HUES6 (cell line): ENCODE results near the gene PPP2R5A.
"Not testable (repeated sequence)": the region's sequence is repeated elsewhere in the genome, so short reads cannot be mapped to it uniquely, and the experiment has no call there.

Source experiments
- H3K27ac ChIP-seq: 2 replicates; pipeline ENCODE4 v1.7.0; 2013; ENCODE audit warnings: low read depth, mild to moderate bottlenecking, low read length, inconsistent platforms
- H3K27me3 ChIP-seq: 2 replicates; pipeline ENCODE4 v1.6.1; 2013; ENCODE audit warnings: low read length; ENCODE audit not compliant: control insufficient read depth, insufficient read depth
- H3K36me3 ChIP-seq: 2 replicates; pipeline ENCODE4 v1.6.1; 2013; ENCODE audit warnings: low read length; ENCODE audit not compliant: control insufficient read depth, insufficient read depth
- H3K4me1 ChIP-seq: 2 replicates; pipeline ENCODE4 v1.6.1; 2013; ENCODE audit warnings: low read length; ENCODE audit not compliant: control insufficient read depth, insufficient read depth
- H3K4me3 ChIP-seq: 2 replicates; pipeline ENCODE4 v1.5.1; 2013; ENCODE audit warnings: low read depth, low read length
- H3K9ac ChIP-seq: one replicate; pipeline ENCODE4 v1.6.1; 2013; ENCODE audit warnings: mild to moderate bottlenecking, low read length
- H3K9me3 ChIP-seq: 2 replicates; pipeline ENCODE4 v1.6.1; 2013; ENCODE audit warnings: low read depth, low read length; ENCODE audit not compliant: control insufficient read depth, insufficient read depth

Gene PPP2R5A

DNA sequence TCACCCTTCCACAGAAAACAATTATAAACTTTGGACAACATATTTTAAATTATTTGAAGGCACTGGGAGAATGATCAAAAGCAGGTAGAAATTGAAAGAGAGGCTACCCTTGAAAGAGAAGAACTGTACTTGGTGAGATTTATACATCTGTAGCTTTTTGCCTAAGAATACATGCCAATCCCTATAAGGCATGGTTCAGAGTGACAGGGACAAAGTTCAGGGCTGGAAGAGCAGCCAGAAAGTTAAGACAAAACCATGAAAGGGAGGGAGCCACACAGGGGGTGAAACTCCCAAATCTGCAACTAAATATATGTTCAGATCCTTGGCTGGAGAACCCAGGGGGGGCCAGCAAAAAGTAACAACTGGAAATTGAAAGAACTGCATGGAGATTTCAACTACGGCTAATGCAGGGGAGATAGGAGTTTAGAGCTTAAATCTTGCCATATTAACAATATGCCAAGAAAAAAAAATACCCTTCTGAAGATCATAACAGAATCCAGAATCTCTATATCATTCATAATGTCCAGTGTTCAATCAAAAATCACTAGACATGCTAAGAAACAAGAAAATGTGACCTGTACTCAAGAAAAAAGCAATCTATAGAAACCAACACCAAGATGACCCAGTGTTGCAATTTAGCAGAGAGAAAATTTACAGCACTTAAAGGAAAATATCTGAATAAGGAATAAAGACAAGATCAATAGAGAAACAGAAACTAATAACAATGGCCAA is 103.9 kb downstream of the PPP2R5A start:
- Histone ChIP-seq H3K9me3 (peaks cover 10% of the 10 kb centered on the region), H3K9ac (no peak overlapping the region), H3K27ac (no peak overlapping the region), H3K4me3 (no peak overlapping the region), H3K36me3 (peaks cover 38% of the 10 kb centered on the region), H3K27me3 (no peaks in the 10 kb centered on the region), H3K4me1 (no peaks in the 10 kb centered on the region)

GRCh38 chr1:212395678-212396437 is 110.6 kb downstream of the PPP2R5A start:
- Histone ChIP-seq H3K36me3 (peaks cover 26% of the 10 kb centered on the region), H3K9me3 (peaks cover 23% of the 10 kb centered on the region)
- H3K4me1 ChIP-seq, H3K27ac ChIP-seq, H3K9ac ChIP-seq, H3K27me3 ChIP-seq, H3K4me3 ChIP-seq: not testable (repeated sequence)

DNA sequence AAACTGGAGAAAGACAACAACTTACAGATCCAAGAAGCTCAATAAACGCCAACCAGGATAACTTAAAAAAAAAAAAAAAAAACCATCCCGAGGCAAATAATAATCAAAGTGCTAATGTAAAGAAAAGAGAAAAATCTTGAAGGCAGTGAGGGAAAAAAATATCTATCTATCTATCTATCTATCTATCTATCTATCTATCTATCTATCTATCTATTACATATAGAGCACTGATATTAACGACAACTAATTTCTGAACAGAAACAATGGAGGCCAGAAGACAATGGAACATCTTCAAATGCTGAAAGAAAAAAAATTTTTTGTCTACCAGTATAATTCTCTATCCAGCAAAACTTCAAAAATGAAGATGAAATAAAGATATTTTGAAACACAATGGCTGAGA is 111.4 kb downstream of the PPP2R5A start:
- no peak overlapping the region for H3K4me3 ChIP-seq
- H3K9ac ChIP-seq, result no peak overlapping the region
- H3K27ac ChIP-seq, result no peak overlapping the region
- peaks cover 20% of the 10 kb centered on the region for H3K9me3 ChIP-seq
- H3K36me3 ChIP-seq, result peaks cover 29% of the 10 kb centered on the region
- H3K4me1 ChIP-seq, result no peaks in the 10 kb centered on the region
- no peaks in the 10 kb centered on the region for H3K27me3 ChIP-seq

DNA sequence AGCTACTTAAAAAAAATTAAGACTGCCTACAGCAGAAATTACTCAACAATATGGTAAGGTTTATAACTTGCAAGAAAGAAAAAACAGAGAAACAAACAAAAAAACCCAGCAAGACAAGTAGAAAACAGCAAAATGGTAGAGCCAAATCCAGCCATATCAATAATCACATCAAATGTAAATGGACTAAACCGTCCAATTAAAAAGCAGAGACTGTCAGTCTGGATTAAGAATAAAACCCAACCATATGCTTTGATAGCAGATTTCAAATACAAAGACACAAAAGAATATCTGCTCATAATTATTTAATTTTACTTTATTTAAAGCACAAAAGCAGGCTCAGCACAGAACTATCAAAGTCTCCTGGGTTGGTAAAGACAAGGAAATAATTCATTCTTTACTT is 112.0 kb downstream of the PPP2R5A start:
- peaks cover 20% of the 10 kb centered on the region for H3K9me3 ChIP-seq
- H3K4me3 ChIP-seq, result no peak overlapping the region
- no peak overlapping the region for H3K9ac ChIP-seq

GRCh38 chr1:212401042-212401441 is 115.8 kb downstream of the PPP2R5A start:
- no peaks in the 10 kb centered on the region for H3K4me1 ChIP-seq
- no peaks in the 10 kb centered on the region for H3K27me3 ChIP-seq
- no peak overlapping the region for H3K27ac ChIP-seq
- peaks cover 19% of the 10 kb centered on the region for H3K9me3 ChIP-seq
- H3K9ac ChIP-seq, result no peak overlapping the region
- peaks cover 56% of the 10 kb centered on the region for H3K36me3 ChIP-seq
- H3K4me3 ChIP-seq, result no peak overlapping the region

More for the DNA sequence above, 112.0 kb downstream of the PPP2R5A start:
- Histone ChIP-seq H3K36me3 (peaks cover 32% of the 10 kb centered on the region), H3K27me3 (no peaks in the 10 kb centered on the region), H3K4me1 (no peaks in the 10 kb centered on the region), H3K27ac (no peak overlapping the region)

- Histone ChIP-seq H3K4me1 (no peaks in the 10 kb centered on the region), H3K27ac (no peak overlapping the region), H3K36me3 (peaks cover 64% of the 10 kb centered on the region), H3K9ac (no peak overlapping the region), H3K9me3 (peaks cover 16% of the 10 kb centered on the region), H3K4me3 (no peak overlapping the region), H3K27me3 (no peaks in the 10 kb centered on the region)
Measured at GRCh38 chr1:212401838-212402582, 116.8 kb downstream of the PPP2R5A start.

- Histone ChIP-seq H3K4me3 (no peak overlapping the region), H3K9ac (no peak overlapping the region), H3K9me3 (peaks cover 8% of the 10 kb centered on the region), H3K27me3 (no peaks in the 10 kb centered on the region), H3K36me3 (peaks cover 65% of the 10 kb centered on the region), H3K4me1 (no peaks in the 10 kb centered on the region), H3K27ac (no peak overlapping the region)
Measured at GRCh38 chr1:212402666-212403321, 117.6 kb downstream of the PPP2R5A start.

DNA sequence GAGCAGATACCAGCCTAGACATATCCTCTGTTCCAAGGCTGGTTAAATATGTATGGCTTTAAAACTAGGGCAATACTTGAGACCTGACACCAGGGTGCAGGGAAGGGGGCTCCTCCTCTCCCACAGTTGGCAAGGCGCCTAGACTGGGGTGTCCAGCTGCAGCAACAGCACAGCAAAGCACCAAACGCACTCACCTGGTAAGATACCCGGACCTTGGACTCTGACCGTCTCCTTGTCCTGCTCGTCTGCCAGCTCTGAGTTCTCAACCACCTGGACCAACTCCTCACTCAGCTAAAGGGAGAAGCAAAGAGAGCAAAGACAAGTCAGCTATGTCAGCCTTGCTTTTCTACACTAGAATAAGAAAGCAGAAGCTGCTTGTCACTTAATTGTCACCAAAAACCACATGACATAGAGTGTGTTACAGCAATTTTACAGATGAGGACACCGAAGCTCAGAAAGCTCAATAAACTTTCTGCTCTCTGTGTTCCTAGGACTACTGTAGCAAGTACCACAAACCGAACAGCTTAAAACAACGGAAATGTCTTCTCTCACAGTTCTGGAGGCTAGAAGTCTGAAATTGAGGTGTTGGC is 125.1 kb downstream of the PPP2R5A start:
- no peak overlapping the region for H3K27ac ChIP-seq
- H3K4me3 ChIP-seq, result no peak overlapping the region
- H3K9me3 ChIP-seq, result no peaks in the 10 kb centered on the region
- peaks cover 55% of the 10 kb centered on the region for H3K36me3 ChIP-seq
- H3K9ac ChIP-seq, result no peak overlapping the region
- peaks cover 11% of the 10 kb centered on the region for H3K4me1 ChIP-seq
- peaks cover 11% of the 10 kb centered on the region; the same call in 1 of the 2 replicates for H3K27me3 ChIP-seq
